MM.1S (cell line): ENCODE measurements around the gene CLDN17.

Experiments used
- DNase-seq: peaks from one replicate; pipeline ENCODE4 v3.0.0-alpha.2; 2015
- H2AFZ ChIP-seq: fragments of 300-600 bp; sonication (generic); 2 replicates; pipeline ENCODE4 v1.6.0; 2016; ENCODE audit warnings: antibody characterized with exemption, low read length
- H3F3A ChIP-seq: fragments of 300-600 bp; sonication (generic); 2 replicates; pipeline ENCODE4 v1.6.1; 2016; ENCODE audit warnings: mild to moderate bottlenecking, antibody characterized with exemption, low read length, moderate library complexity, mixed read lengths; ENCODE audit not compliant: insufficient read depth
- H3K27ac ChIP-seq: fragments of 300-600 bp; sonication (generic); 2 replicates; pipeline ENCODE4 v1.5.1; 2016; ENCODE audit warnings: mild to moderate bottlenecking, low read length
- H3K27me3 ChIP-seq: fragments of 300-600 bp; sonication (generic); replicated peaks from 2 replicates; pipeline ENCODE4 v1.6.0; 2016; ENCODE audit warnings: low read length; ENCODE audit not compliant: insufficient read depth
- H3K36me3 ChIP-seq: fragments of 300-600 bp; sonication (generic); replicated peaks from 2 replicates; pipeline ENCODE4 v1.6.1; 2016; ENCODE audit warnings: mild to moderate bottlenecking, low read length, mixed read lengths; ENCODE audit not compliant: insufficient read depth
- H3K4me1 ChIP-seq: fragments of 300-600 bp; sonication (generic); 2 replicates; pipeline ENCODE4 v1.6.1; 2016; ENCODE audit warnings: low read length, mixed read lengths
- H3K4me2 ChIP-seq: fragments of 300-600 bp; sonication (generic); 2 replicates; pipeline ENCODE4 v1.6.0; 2016; ENCODE audit warnings: low read depth, low read length
- H3K4me3 ChIP-seq: fragments of 300-600 bp; sonication (generic); 2 replicates; pipeline ENCODE4 v1.5.1; 2016; ENCODE audit warnings: low read length, mixed read lengths
- H3K79me2 ChIP-seq: fragments of 300-600 bp; sonication (generic); 2 replicates; pipeline ENCODE4 v1.6.1; 2016; ENCODE audit warnings: mixed run types, low read length, mixed read lengths
- H3K9ac ChIP-seq: fragments of 300-600 bp; sonication (generic); 2 replicates; pipeline ENCODE4 v1.6.1; 2016; ENCODE audit warnings: low read length, mixed read lengths
- H3K9me2 ChIP-seq: fragments of 300-600 bp; sonication (generic); replicated peaks from 2 replicates; pipeline ENCODE4 v1.6.1; 2016; ENCODE audit warnings: mild to moderate bottlenecking, low read length, mixed read lengths; ENCODE audit not compliant: insufficient read depth
- H3K9me3 ChIP-seq: fragments of 300-600 bp; sonication (generic); replicated peaks from 2 replicates; pipeline ENCODE4 v1.6.1; 2016; ENCODE audit warnings: mild to moderate bottlenecking, low read length, mixed read lengths; ENCODE audit not compliant: insufficient read depth
- H4K20me1 ChIP-seq: fragments of 300-600 bp; sonication (generic); 2 replicates; pipeline ENCODE4 v1.6.1; 2016; ENCODE audit warnings: mild to moderate bottlenecking, low read length, moderate library complexity, mixed read lengths; ENCODE audit not compliant: insufficient read depth
- CTCF ChIP-seq: fragments of 300-600 bp; sonication (generic); IDR thresholded peaks from 2 replicates; pipeline ENCODE4 v1.5.1; 2016; ENCODE audit warnings: antibody characterized with exemption, low read length, mixed read lengths
- EZH2 ChIP-seq: fragments of 300-600 bp; sonication (generic); optimal IDR thresholded peaks from 2 replicates; pipeline ENCODE3; 2017; ENCODE audit warnings: low read depth, mild to moderate bottlenecking, antibody characterized with exemption, low read length, mixed read lengths
- EZH2phosphoT487 ChIP-seq: fragments of 300-600 bp; sonication (generic); IDR thresholded peaks from 2 replicates; pipeline ENCODE4 v1.6.1; 2018; ENCODE audit warnings: antibody characterized with exemption, low read length

Gene CLDN17

GRCh38 chr21:30209601-30210000 lies 43.0 kb upstream of the CLDN17 start:
- Histone ChIP-seq H3K4me3 (no peak overlapping the region), H2AFZ (no peak overlapping the region), H3K27me3 (no peaks in the 10 kb centered on the region), H3K79me2 (no peaks in the 10 kb centered on the region), H4K20me1 (no peaks in the 10 kb centered on the region), H3K36me3 (no peaks in the 10 kb centered on the region), H3K4me1 (no peaks in the 10 kb centered on the region), H3K9me3 (no peaks in the 10 kb centered on the region), H3K4me2 (no peak overlapping the region), H3F3A (no peaks in the 10 kb centered on the region), H3K9me2 (no peaks in the 10 kb centered on the region), H3K27ac (no peak overlapping the region), H3K9ac (no peak overlapping the region)
- TF ChIP-seq EZH2phosphoT487: no peak
- no peak for TF ChIP-seq CTCF
- TF ChIP-seq EZH2: no peak
- no peak for DNase-seq

- Histone ChIP-seq H3K4me2 (no peak overlapping the region), H3K9ac (no peak overlapping the region), H3K27ac (no peak overlapping the region), H3K9me2 (no peaks in the 10 kb centered on the region), H3F3A (no peaks in the 10 kb centered on the region), H3K79me2 (no peaks in the 10 kb centered on the region), H3K9me3 (no peaks in the 10 kb centered on the region), H2AFZ (no peak overlapping the region), H3K4me1 (no peaks in the 10 kb centered on the region), H3K4me3 (no peak overlapping the region), H3K36me3 (no peaks in the 10 kb centered on the region), H4K20me1 (no peaks in the 10 kb centered on the region), H3K27me3 (no peaks in the 10 kb centered on the region)
- DNase-seq: no peak
- TF ChIP-seq EZH2phosphoT487: no peak
- no peak for TF ChIP-seq CTCF
- TF ChIP-seq EZH2: no peak
These were observed 40.6 kb upstream of the CLDN17 start for GRCh38 chr21:30207252-30207579.

- H3K4me2 ChIP-seq: no peak overlapping the region
- no peaks in the 10 kb centered on the region for H3K27me3 ChIP-seq
- TF ChIP-seq EZH2: no peak
- no peak for TF ChIP-seq CTCF
- no peak for TF ChIP-seq EZH2phosphoT487
- H3K9me2 ChIP-seq: no peaks in the 10 kb centered on the region
- H3K36me3 ChIP-seq: no peaks in the 10 kb centered on the region
- H2AFZ ChIP-seq: no peak overlapping the region
- no peak overlapping the region for H3K9ac ChIP-seq
- H3K9me3 ChIP-seq: no peaks in the 10 kb centered on the region
- no peak overlapping the region for H3K4me3 ChIP-seq
- DNase-seq: no peak
- no peak overlapping the region for H3K27ac ChIP-seq
- H4K20me1 ChIP-seq: no peaks in the 10 kb centered on the region
- H3K4me1 ChIP-seq: no peaks in the 10 kb centered on the region
- H3F3A ChIP-seq: no peaks in the 10 kb centered on the region
- H3K79me2 ChIP-seq: no peaks in the 10 kb centered on the region
These were observed 40.1 kb upstream of the CLDN17 start for GRCh38 chr21:30206551-30207251.
